ENCODE results near the gene SHROOM1.

SHROOM1 gene

GRCh38 chr5:132820162-132820754 is 10.2 kb downstream of the SHROOM1 start:
- no peak overlapping the region for H3K9ac ChIP-seq (ENCODE audit: insufficient read length, low read depth)
- H3K9me3 ChIP-seq (ENCODE audit: insufficient read depth, low read length) = peaks cover 3% of the 10 kb centered on the region; the same call in 1 of the 2 replicates
- peaks cover 13% of the 10 kb centered on the region for H3K27me3 ChIP-seq (ENCODE audit: insufficient read depth, insufficient read length)
- TF ChIP-seq ZNF274 (IDR thresholded peaks at IDR 0.05; ENCODE audit: low read depth, low read length) = no peak
- TF ChIP-seq YY1 (IDR thresholded peaks at IDR 0.05; ENCODE audit: insufficient read depth, insufficient read length) = no peak
- TF ChIP-seq SUZ12 (IDR thresholded peaks at IDR 0.05; ENCODE audit: extremely low read depth, insufficient read depth, insufficient read length) = no peak
- H3K4me3 ChIP-seq (ENCODE audit: insufficient read length, low read depth) = no peak overlapping the region
- DNase-seq (ENCODE audit: low read depth, low spot score) = peak; percentile 78
- H3K36me3 ChIP-seq (ENCODE audit: insufficient read depth, insufficient read length, low read length) = peaks cover 3% of the 10 kb centered on the region
- H3K4me1 ChIP-seq (ENCODE audit: insufficient read depth, insufficient read length) = no peaks in the 10 kb centered on the region

GRCh38 chr5:132819468-132819867 is 11.0 kb downstream of the SHROOM1 start:
- Histone ChIP-seq H3K4me3 (ENCODE audit: insufficient read length, low read depth) (no peak overlapping the region), H3K27me3 (ENCODE audit: insufficient read depth, insufficient read length) (peaks cover 15% of the 10 kb centered on the region), H3K9ac (ENCODE audit: insufficient read length, low read depth) (no peak overlapping the region), H3K4me1 (ENCODE audit: insufficient read depth, insufficient read length) (peaks cover 2% of the 10 kb centered on the region), H3K36me3 (ENCODE audit: insufficient read depth, insufficient read length, low read length) (peaks cover 3% of the 10 kb centered on the region), H3K9me3 (ENCODE audit: insufficient read depth, low read length) (peaks cover 10% of the 10 kb centered on the region; the same call in 1 of the 2 replicates)
- TF ChIP-seq ZNF274 (IDR thresholded peaks at IDR 0.05; ENCODE audit: low read depth, low read length) (no peak), YY1 (IDR thresholded peaks at IDR 0.05; ENCODE audit: insufficient read depth, insufficient read length) (no peak), SUZ12 (IDR thresholded peaks at IDR 0.05; ENCODE audit: extremely low read depth, insufficient read depth, insufficient read length) (no peak)
- DNase-seq (ENCODE audit: low read depth, low spot score) = no peak

GRCh38 chr5:132817011-132817410 is 13.4 kb downstream of the SHROOM1 start:
- Histone ChIP-seq H3K4me1 (ENCODE audit: insufficient read depth, insufficient read length) (peaks cover 2% of the 10 kb centered on the region), H3K27me3 (ENCODE audit: insufficient read depth, insufficient read length) (peaks cover 38% of the 10 kb centered on the region), H3K9ac (ENCODE audit: insufficient read length, low read depth) (no peak overlapping the region), H3K4me3 (ENCODE audit: insufficient read length, low read depth) (no peak overlapping the region), H3K36me3 (ENCODE audit: insufficient read depth, insufficient read length, low read length) (no peaks in the 10 kb centered on the region), H3K9me3 (ENCODE audit: insufficient read depth, low read length) (peaks cover 11% of the 10 kb centered on the region; the same call in 1 of the 2 replicates)
- TF ChIP-seq ZNF274 (IDR thresholded peaks at IDR 0.05; ENCODE audit: low read depth, low read length) (no peak), YY1 (IDR thresholded peaks at IDR 0.05; ENCODE audit: insufficient read depth, insufficient read length) (no peak), SUZ12 (IDR thresholded peaks at IDR 0.05; ENCODE audit: extremely low read depth, insufficient read depth, insufficient read length) (no peak)
- no peak for DNase-seq (ENCODE audit: low read depth, low spot score)

- Histone ChIP-seq H3K9ac (ENCODE audit: insufficient read length, low read depth) (no peak overlapping the region), H3K4me1 (ENCODE audit: insufficient read depth, insufficient read length) (peaks cover 2% of the 10 kb centered on the region), H3K9me3 (ENCODE audit: insufficient read depth, low read length) (peaks cover 11% of the 10 kb centered on the region; the same call in 1 of the 2 replicates), H3K27me3 (ENCODE audit: insufficient read depth, insufficient read length) (peaks cover 43% of the 10 kb centered on the region), H3K4me3 (ENCODE audit: insufficient read length, low read depth) (no peak overlapping the region), H3K36me3 (ENCODE audit: insufficient read depth, insufficient read length, low read length) (no peaks in the 10 kb centered on the region)
- TF ChIP-seq ZNF274 (IDR thresholded peaks at IDR 0.05; ENCODE audit: low read depth, low read length) = no peak
- no peak for TF ChIP-seq SUZ12 (IDR thresholded peaks at IDR 0.05; ENCODE audit: extremely low read depth, insufficient read depth, insufficient read length)
- no peak for TF ChIP-seq YY1 (IDR thresholded peaks at IDR 0.05; ENCODE audit: insufficient read depth, insufficient read length)
- no peak for DNase-seq (ENCODE audit: low read depth, low spot score)
Observed at GRCh38 chr5:132816554-132816953, 13.9 kb downstream of the SHROOM1 start.

- H3K9me3 ChIP-seq (ENCODE audit: insufficient read depth, low read length) = peaks cover 11% of the 10 kb centered on the region; the same call in 1 of the 2 replicates
- TF ChIP-seq SUZ12 (IDR thresholded peaks at IDR 0.05; ENCODE audit: extremely low read depth, insufficient read depth, insufficient read length) = no peak
- no peak for TF ChIP-seq YY1 (IDR thresholded peaks at IDR 0.05; ENCODE audit: insufficient read depth, insufficient read length)
- no peak for TF ChIP-seq ZNF274 (IDR thresholded peaks at IDR 0.05; ENCODE audit: low read depth, low read length)
- no peak overlapping the region for H3K4me3 ChIP-seq (ENCODE audit: insufficient read length, low read depth)
- H3K4me1 ChIP-seq (ENCODE audit: insufficient read depth, insufficient read length) = peaks cover 2% of the 10 kb centered on the region
- no peak overlapping the region for H3K9ac ChIP-seq (ENCODE audit: insufficient read length, low read depth)
- H3K36me3 ChIP-seq (ENCODE audit: insufficient read depth, insufficient read length, low read length) = no peaks in the 10 kb centered on the region
- no peak for DNase-seq (ENCODE audit: low read depth, low spot score)
- peaks cover 47% of the 10 kb centered on the region for H3K27me3 ChIP-seq (ENCODE audit: insufficient read depth, insufficient read length)
Observed at GRCh38 chr5:132816083-132816482, 14.4 kb downstream of the SHROOM1 start.

GRCh38 chr5:132815454-132815853 is 15.0 kb downstream of the SHROOM1 start:
- no peak for DNase-seq (ENCODE audit: low read depth, low spot score)
- no peak overlapping the region for H3K9ac ChIP-seq (ENCODE audit: insufficient read length, low read depth)
- no peak for TF ChIP-seq SUZ12 (IDR thresholded peaks at IDR 0.05; ENCODE audit: extremely low read depth, insufficient read depth, insufficient read length)
- TF ChIP-seq YY1 (IDR thresholded peaks at IDR 0.05; ENCODE audit: insufficient read depth, insufficient read length) = no peak
- no peak for TF ChIP-seq ZNF274 (IDR thresholded peaks at IDR 0.05; ENCODE audit: low read depth, low read length)
- no peaks in the 10 kb centered on the region for H3K36me3 ChIP-seq (ENCODE audit: insufficient read depth, insufficient read length, low read length)
- peaks cover 11% of the 10 kb centered on the region; the same call in 1 of the 2 replicates for H3K9me3 ChIP-seq (ENCODE audit: insufficient read depth, low read length)
- H3K4me1 ChIP-seq (ENCODE audit: insufficient read depth, insufficient read length) = peaks cover 2% of the 10 kb centered on the region
- peaks cover 47% of the 10 kb centered on the region for H3K27me3 ChIP-seq (ENCODE audit: insufficient read depth, insufficient read length)
- H3K4me3 ChIP-seq (ENCODE audit: insufficient read length, low read depth) = no peak overlapping the region

GRCh38 chr5:132814503-132815294 is 15.7 kb downstream of the SHROOM1 start:
- TF ChIP-seq YY1 (IDR thresholded peaks at IDR 0.05; ENCODE audit: insufficient read depth, insufficient read length) = no peak
- no peak for DNase-seq (ENCODE audit: low read depth, low spot score)
- peak overlapping the region; percentile 36 for H3K4me3 ChIP-seq (ENCODE audit: insufficient read length, low read depth)
- H3K4me1 ChIP-seq (ENCODE audit: insufficient read depth, insufficient read length) = peaks cover 2% of the 10 kb centered on the region
- H3K36me3 ChIP-seq (ENCODE audit: insufficient read depth, insufficient read length, low read length) = no peaks in the 10 kb centered on the region
- H3K9ac ChIP-seq (ENCODE audit: insufficient read length, low read depth) = peak overlapping the region; percentile 64
- peaks cover 11% of the 10 kb centered on the region; the same call in 1 of the 2 replicates for H3K9me3 ChIP-seq (ENCODE audit: insufficient read depth, low read length)
- peaks cover 47% of the 10 kb centered on the region for H3K27me3 ChIP-seq (ENCODE audit: insufficient read depth, insufficient read length)
